Neuronal stem cell (in vitro differentiated cells): ENCODE data around the gene FHIT.

Experiments used
- DNase-seq: peaks from one replicate; pipeline ENCODE4 v3.0.0-alpha.2; 2013; ENCODE audit warnings: low spot score
- H2AFZ ChIP-seq: one replicate; pipeline ENCODE4 v1.6.1; 2013; ENCODE audit warnings: mild to moderate bottlenecking, low read length, inconsistent platforms
- H2AK5ac ChIP-seq: 2 replicates; pipeline ENCODE4 v1.6.1; 2013; ENCODE audit warnings: low read depth, mild to moderate bottlenecking, inconsistent platforms, low read length, moderate library complexity, mixed read lengths
- H2BK120ac ChIP-seq: 2 replicates; pipeline ENCODE4 v1.6.1; 2013; ENCODE audit warnings: low read depth, mild to moderate bottlenecking, inconsistent platforms, low read length, moderate library complexity, mixed read lengths
- H2BK12ac ChIP-seq: one replicate; pipeline ENCODE4 v1.6.1; 2013; ENCODE audit warnings: low read length, inconsistent platforms
- H2BK15ac ChIP-seq: 2 replicates; pipeline ENCODE4 v1.6.1; 2013; ENCODE audit warnings: mild to moderate bottlenecking, low read length, inconsistent platforms, mixed read lengths
- H2BK5ac ChIP-seq: one replicate; pipeline ENCODE4 v1.6.1; 2013; ENCODE audit warnings: inconsistent platforms, mild to moderate bottlenecking, low read length, moderate library complexity
- H3K14ac ChIP-seq: one replicate; pipeline ENCODE4 v1.6.1; 2013; ENCODE audit warnings: low read length, inconsistent platforms
- H3K18ac ChIP-seq: 2 replicates; pipeline ENCODE4 v1.6.1; 2013; ENCODE audit warnings: low read length, inconsistent platforms
- H3K23ac ChIP-seq: 2 replicates; pipeline ENCODE4 v1.6.1; 2013; ENCODE audit warnings: low read depth, mild to moderate bottlenecking, mixed read lengths, low read length, inconsistent platforms; ENCODE audit not compliant: poor library complexity
- H3K27ac ChIP-seq: replicated peaks from 3 replicates; pipeline ENCODE4 v1.5.1; 2013; ENCODE audit warnings: low read length, inconsistent platforms
- H3K27me3 ChIP-seq, 3 experiments: 2 replicates each; pipeline ENCODE4 v1.6.1; 2013; ENCODE audit warnings: low read length in 3 of 3, mild to moderate bottlenecking in 2 of 3, inconsistent platforms in 1 of 3, low read depth in 1 of 3, mixed read lengths in 1 of 3, moderate library complexity in 1 of 3; ENCODE audit not compliant: control insufficient read depth in 3 of 3, insufficient read depth in 3 of 3
- H3K36me3 ChIP-seq, 2 donors: replicated peaks in 1 of 2; 2 replicates each; pipeline ENCODE4 v1.6.1; 2013; ENCODE audit warnings: low read length in 2 of 2; ENCODE audit not compliant: control insufficient read depth in 2 of 2, insufficient read depth in 2 of 2
- H3K4ac ChIP-seq: 2 replicates; pipeline ENCODE4 v1.6.1; 2013; ENCODE audit warnings: inconsistent platforms, mild to moderate bottlenecking, low read length, moderate library complexity
- H3K4me1 ChIP-seq, 2 donors: 1 replicate in 1 of 2; 2 replicates in 1 of 2; pipeline ENCODE4 v1.6.1; 2013; ENCODE audit warnings: low read length in 2 of 2, low read depth in 1 of 2; ENCODE audit not compliant: control insufficient read depth in 2 of 2, insufficient read depth in 1 of 2
- H3K4me2 ChIP-seq: one replicate; pipeline ENCODE4 v1.6.1; 2013; ENCODE audit warnings: mild to moderate bottlenecking, low read length, inconsistent platforms; ENCODE audit not compliant: insufficient read depth, poor library complexity, severe bottlenecking
- H3K4me3 ChIP-seq, 2 donors: 2 replicates each; pipeline ENCODE4 v1.5.1; 2013; ENCODE audit warnings: low read length in 2 of 2, mild to moderate bottlenecking in 2 of 2, inconsistent platforms in 1 of 2, moderate library complexity in 1 of 2
- H3K79me1 ChIP-seq: one replicate; pipeline ENCODE4 v1.6.1; 2013; ENCODE audit warnings: low read depth, mild to moderate bottlenecking, inconsistent platforms, low read length, moderate library complexity
- H3K9ac ChIP-seq: one replicate; pipeline ENCODE4 v1.6.1; 2013; ENCODE audit warnings: mild to moderate bottlenecking, low read depth, low read length, inconsistent platforms; ENCODE audit not compliant: poor library complexity
- H3K9me3 ChIP-seq, 2 donors: replicated peaks in 1 of 2; 2 replicates each; pipeline versions ENCODE3 to v1.6.1; 2013; ENCODE audit warnings: low read length in 2 of 2, mild to moderate bottlenecking in 2 of 2, inconsistent platforms in 1 of 2, low read depth in 1 of 2, mixed read lengths in 1 of 2, moderate library complexity in 1 of 2; ENCODE audit not compliant: control insufficient read depth in 2 of 2, insufficient read depth in 1 of 2
- H4K8ac ChIP-seq: one replicate; pipeline ENCODE4 v1.6.1; 2013; ENCODE audit warnings: low read depth, mild to moderate bottlenecking, inconsistent platforms, low read length, moderate library complexity
- H4K91ac ChIP-seq: one replicate; pipeline ENCODE4 v1.6.1; 2013; ENCODE audit warnings: low read length, low read depth, mild to moderate bottlenecking, inconsistent platforms; ENCODE audit not compliant: poor library complexity
- WGBS, 2 donors: extraction: QIAGEN DNeasy Blood & Tissue Kit; methylation state at CpG; one replicate each; pipeline ENCODE4 v1.1.7; 2013; ENCODE audit warnings: missing lambda C conversion rate in 2 of 2, mixed read lengths in 1 of 2; ENCODE audit not compliant: insufficient read length in 2 of 2, insufficient replicate concordance in 1 of 2; ENCODE audit errors: extremely low coverage in 2 of 2; 5-methylcytosine and 5-hydroxymethylcytosine counted together

Gene FHIT

DNA sequence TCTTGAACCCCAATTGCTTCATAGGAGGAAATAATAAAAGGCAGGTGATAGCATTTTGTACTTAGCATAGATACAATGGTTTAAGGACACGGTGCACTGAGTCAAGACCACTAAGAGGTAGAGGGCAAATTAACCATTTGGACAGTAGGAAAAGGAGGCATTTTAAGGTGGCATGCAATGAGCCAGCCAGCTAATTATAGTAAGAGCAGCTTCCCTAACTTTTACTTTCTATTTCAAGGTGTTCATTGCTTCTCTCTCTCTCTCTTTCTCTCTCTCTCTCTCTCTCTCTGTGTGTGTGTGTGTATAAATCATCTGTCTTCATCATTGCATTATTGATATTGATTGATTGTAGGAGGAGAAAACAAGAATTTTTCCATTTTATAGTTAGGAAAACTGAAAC lies 1461.0 kb downstream of the FHIT start:
- no peak overlapping the region for H2BK5ac ChIP-seq
- H3K36me3 ChIP-seq = no peaks in the 10 kb centered on the region
- no peak overlapping the region for H2AFZ ChIP-seq
- no peak overlapping the region for H2BK15ac ChIP-seq
- H3K4ac ChIP-seq = no peak overlapping the region
- H4K91ac ChIP-seq = no peak overlapping the region
- H3K27me3 ChIP-seq = no peaks in the 10 kb centered on the region
- DNase-seq = no peak
- WGBS, 2 donors = no CpG with 5 or more reads among the region's 1 CpG
- H3K14ac ChIP-seq = no peak overlapping the region
- H3K4me3 ChIP-seq = no peak overlapping the region
- no peak overlapping the region for H3K9ac ChIP-seq
- no peak overlapping the region for H3K23ac ChIP-seq
- H3K4me2 ChIP-seq = no peak overlapping the region
- no peak overlapping the region for H2BK120ac ChIP-seq
- H4K8ac ChIP-seq = no peak overlapping the region
- no peak overlapping the region for H2AK5ac ChIP-seq
- no peak overlapping the region for H3K18ac ChIP-seq
- no peak overlapping the region for H2BK12ac ChIP-seq
- H3K9me3 ChIP-seq = no peaks in the 10 kb centered on the region
- no peak overlapping the region for H3K27ac ChIP-seq
- H3K4me1 ChIP-seq = no peaks in the 10 kb centered on the region
- H3K79me1 ChIP-seq = no peaks in the 10 kb centered on the region

DNA sequence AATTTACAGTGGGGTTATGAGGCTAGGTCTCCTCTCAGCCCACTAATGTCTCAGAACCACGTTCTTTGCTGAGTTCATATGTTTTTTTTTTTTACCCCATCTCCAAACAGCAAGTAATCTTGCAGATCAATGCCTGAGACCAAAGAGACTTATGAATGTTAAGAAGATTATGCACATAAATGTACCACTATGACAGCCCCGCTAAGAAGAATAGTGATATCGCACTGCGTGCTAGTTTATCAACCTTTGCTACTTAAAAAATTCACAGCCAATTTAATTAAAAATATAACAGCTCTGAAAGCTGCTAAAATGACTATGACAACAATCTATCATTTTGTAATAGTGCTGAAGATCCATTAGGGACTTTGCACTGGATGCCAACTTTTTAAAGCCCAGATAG lies 1462.5 kb downstream of the FHIT start:
- Histone ChIP-seq H3K79me1 (no peaks in the 10 kb centered on the region), H3K9me3 (no peaks in the 10 kb centered on the region), H3K23ac (no peak overlapping the region), H3K27me3 (no peaks in the 10 kb centered on the region), H2AFZ (no peak overlapping the region), H3K9ac (no peak overlapping the region), H3K4me1 (peaks cover 0 to 1% of the 10 kb centered on the region in 2 donors), H2BK120ac (no peak overlapping the region), H3K4ac (no peak overlapping the region), H2BK15ac (no peak overlapping the region), H3K14ac (no peak overlapping the region), H4K91ac (no peak overlapping the region), H3K18ac (no peak overlapping the region), H2AK5ac (no peak overlapping the region), H2BK12ac (no peak overlapping the region), H3K36me3 (no peaks in the 10 kb centered on the region), H3K27ac (no peak overlapping the region), H4K8ac (no peak overlapping the region), H3K4me2 (no peak overlapping the region), H3K4me3 (no peak overlapping the region), H2BK5ac (no peak overlapping the region)
- WGBS, 2 donors = no CpG with 5 or more reads among the region's 4 CpGs
- DNase-seq = no peak

DNA sequence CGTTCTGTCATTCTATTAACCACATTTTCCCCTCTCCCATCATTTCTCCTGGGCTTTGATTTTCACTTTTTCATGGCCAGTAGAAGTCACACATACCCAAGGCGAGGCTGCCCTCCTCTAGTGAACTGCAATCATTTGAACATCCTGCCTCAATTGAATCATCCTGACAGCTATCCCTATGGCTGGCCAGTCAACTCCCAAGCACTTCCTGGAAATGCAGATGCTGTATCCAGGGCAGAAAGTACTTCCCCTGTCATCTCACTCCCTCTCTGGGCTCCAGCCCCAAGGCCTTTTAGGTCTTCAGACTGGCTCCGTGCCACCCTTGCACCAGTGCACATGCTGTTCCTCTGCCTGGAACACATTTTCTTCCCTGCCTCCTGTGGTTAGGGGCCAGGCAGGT lies 1463.1 kb downstream of the FHIT start:
- no peak overlapping the region for H2AK5ac ChIP-seq
- WGBS, 2 donors = no CpG with 5 or more reads among the region's 3 CpGs

DNA sequence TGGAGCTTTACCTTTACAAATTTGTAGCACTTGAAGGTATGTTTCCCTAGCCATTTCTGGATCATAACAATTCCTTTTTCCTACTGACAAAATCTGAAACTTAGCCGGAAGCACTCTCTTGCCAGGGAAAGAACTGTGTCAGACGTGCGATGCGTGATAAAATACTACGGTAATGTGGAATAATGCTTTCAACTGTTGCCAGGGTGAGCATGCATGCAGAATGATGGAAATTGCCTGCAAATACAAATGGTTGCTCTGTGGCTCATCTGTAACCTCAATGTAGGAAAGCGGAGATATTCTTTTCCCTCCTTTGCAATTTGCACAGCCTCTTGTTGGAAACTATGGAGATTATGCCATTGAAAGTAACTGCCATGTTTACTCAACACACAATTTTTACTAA lies 1464.9 kb downstream of the FHIT start:
- Histone ChIP-seq H3K79me1 (no peaks in the 10 kb centered on the region), H2BK5ac (no peak overlapping the region), H2AFZ (no peak overlapping the region), H2AK5ac (no peak overlapping the region), H3K27me3 (no peaks in the 10 kb centered on the region), H2BK120ac (no peak overlapping the region), H3K14ac (no peak overlapping the region), H4K8ac (no peak overlapping the region), H2BK15ac (no peak overlapping the region), H3K9me3 (no peaks in the 10 kb centered on the region), H3K9ac (no peak overlapping the region), H3K36me3 (no peaks in the 10 kb centered on the region), H2BK12ac (no peak overlapping the region), H3K23ac (no peak overlapping the region), H3K4me2 (no peak overlapping the region), H3K4me3 (no peak overlapping the region), H3K4ac (no peak overlapping the region), H4K91ac (no peak overlapping the region), H3K4me1 (peaks cover 0 to 1% of the 10 kb centered on the region in 2 donors), H3K18ac (no peak overlapping the region), H3K27ac (no peak overlapping the region)
- no peak for DNase-seq
- WGBS, 2 donors = no CpG with 5 or more reads among the region's 6 CpGs

More for the DNA sequence above, 1463.1 kb downstream of the FHIT start:
- no peak overlapping the region for H3K14ac ChIP-seq
- H3K4me2 ChIP-seq = no peak overlapping the region
- H3K36me3 ChIP-seq = no peaks in the 10 kb centered on the region
- no peaks in the 10 kb centered on the region for H3K27me3 ChIP-seq
- no peak for DNase-seq
- H3K9ac ChIP-seq = no peak overlapping the region
- no peak overlapping the region for H4K91ac ChIP-seq
- peak overlapping the region; percentile 29 for H4K8ac ChIP-seq
- H3K4me1 ChIP-seq = peaks cover 0 to 1% of the 10 kb centered on the region in 2 donors
- no peak overlapping the region for H2BK120ac ChIP-seq
- no peak overlapping the region for H3K4me3 ChIP-seq
- H3K18ac ChIP-seq = peak overlapping the region; percentile 39
- H2BK5ac ChIP-seq = no peak overlapping the region
- H3K79me1 ChIP-seq = no peaks in the 10 kb centered on the region
- H2BK15ac ChIP-seq = no peak overlapping the region
- no peak overlapping the region for H3K4ac ChIP-seq
- H3K27ac ChIP-seq = no peak overlapping the region
- no peak overlapping the region for H2BK12ac ChIP-seq
- H2AFZ ChIP-seq = no peak overlapping the region
- H3K23ac ChIP-seq = no peak overlapping the region
- H3K9me3 ChIP-seq = no peaks in the 10 kb centered on the region
